Fibroblast of pulmonary artery (primary cell): ENCODE data around the gene PODXL2.

Experiments used
- DNase-seq: peaks from one replicate; pipeline ENCODE4 v3.0.0-alpha.2; 2010; ENCODE audit warnings: low read depth
- H3K4me3 ChIP-seq: replicated peaks from 2 replicates; pipeline ENCODE4 v1.5.1; 2011; ENCODE audit warnings: low read depth, mild to moderate bottlenecking, control low read depth, low read length, moderate library complexity
- CTCF ChIP-seq: IDR thresholded peaks from 2 replicates; pipeline ENCODE4 v1.5.1; 2011; ENCODE audit warnings: mild to moderate bottlenecking, control low read depth, low read length, inconsistent platforms; ENCODE audit errors: missing control alignments

The PODXL2 gene

DNA sequence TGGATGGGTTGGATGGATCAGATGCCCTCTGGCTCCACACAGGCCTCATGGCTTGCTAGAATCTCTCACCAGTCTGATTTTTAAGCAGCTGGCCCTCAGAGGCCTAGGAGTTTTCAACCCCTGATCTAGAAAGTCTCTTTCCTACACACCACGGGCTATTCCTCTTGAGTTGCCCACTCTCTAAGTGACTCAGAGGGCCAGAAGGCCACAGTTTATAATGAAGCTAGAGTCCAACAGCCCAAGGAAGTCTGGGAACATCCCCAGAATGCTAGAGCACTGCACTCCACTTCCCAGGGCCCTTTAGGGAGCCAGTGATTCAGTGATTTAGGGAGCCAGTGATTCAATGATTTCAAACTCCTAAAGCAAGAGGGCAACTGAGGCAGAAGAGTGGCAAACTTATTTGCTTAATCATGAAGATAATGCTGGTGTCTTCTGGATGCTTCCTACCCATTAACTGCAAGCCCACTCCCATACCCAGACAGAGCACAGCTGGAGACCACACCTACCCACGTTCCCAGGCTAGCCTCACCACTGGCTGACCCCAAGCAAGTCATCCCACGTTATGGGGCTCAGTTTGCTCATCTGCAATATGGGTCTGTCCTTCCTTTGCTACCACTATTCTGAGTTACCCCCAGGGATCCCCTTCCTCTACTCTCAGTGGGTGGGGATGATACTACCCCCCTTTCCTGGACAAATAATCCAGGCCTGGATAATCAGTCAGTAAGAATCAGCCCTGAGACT is 80.5 kb downstream of the PODXL2 start:
- H3K4me3 ChIP-seq, result no peak overlapping the region
- TF ChIP-seq CTCF, result no peak
- no peak for DNase-seq

- no peak for TF ChIP-seq CTCF
- no peak for DNase-seq
- H3K4me3 ChIP-seq, result no peak overlapping the region
Observed at GRCh38 chr3:127710155-127710941, 81.4 kb downstream of the PODXL2 start.

GRCh38 chr3:127711021-127711695 is 82.2 kb downstream of the PODXL2 start:
- TF ChIP-seq CTCF, result no peak
- H3K4me3 ChIP-seq, result no peak overlapping the region
- DNase-seq, result no peak

DNA sequence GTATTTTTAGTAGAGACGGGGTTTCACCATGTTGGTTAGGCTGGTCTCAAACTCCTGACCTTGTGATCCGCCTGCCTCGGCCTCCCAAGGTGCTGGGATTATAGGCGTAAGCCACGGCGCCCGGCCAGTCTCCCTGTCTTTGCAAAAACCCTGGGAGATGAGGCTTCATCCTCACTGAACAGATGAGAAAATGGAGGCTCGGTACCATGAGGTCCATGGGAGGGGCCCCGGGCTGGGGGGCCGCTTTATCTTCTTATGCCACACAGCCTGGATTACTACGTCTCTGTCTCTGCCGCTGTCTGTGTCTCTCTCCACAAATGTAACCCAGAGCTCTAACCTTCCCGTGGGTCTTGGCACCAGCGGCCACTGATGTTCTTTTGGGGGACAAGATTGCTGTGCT is 82.9 kb downstream of the PODXL2 start:
- DNase-seq, result no peak
- TF ChIP-seq CTCF, result no peak
- no peak overlapping the region for H3K4me3 ChIP-seq

GRCh38 chr3:127712461-127712860 is 83.5 kb downstream of the PODXL2 start:
- TF ChIP-seq CTCF, result no peak
- no peak for DNase-seq

DNA sequence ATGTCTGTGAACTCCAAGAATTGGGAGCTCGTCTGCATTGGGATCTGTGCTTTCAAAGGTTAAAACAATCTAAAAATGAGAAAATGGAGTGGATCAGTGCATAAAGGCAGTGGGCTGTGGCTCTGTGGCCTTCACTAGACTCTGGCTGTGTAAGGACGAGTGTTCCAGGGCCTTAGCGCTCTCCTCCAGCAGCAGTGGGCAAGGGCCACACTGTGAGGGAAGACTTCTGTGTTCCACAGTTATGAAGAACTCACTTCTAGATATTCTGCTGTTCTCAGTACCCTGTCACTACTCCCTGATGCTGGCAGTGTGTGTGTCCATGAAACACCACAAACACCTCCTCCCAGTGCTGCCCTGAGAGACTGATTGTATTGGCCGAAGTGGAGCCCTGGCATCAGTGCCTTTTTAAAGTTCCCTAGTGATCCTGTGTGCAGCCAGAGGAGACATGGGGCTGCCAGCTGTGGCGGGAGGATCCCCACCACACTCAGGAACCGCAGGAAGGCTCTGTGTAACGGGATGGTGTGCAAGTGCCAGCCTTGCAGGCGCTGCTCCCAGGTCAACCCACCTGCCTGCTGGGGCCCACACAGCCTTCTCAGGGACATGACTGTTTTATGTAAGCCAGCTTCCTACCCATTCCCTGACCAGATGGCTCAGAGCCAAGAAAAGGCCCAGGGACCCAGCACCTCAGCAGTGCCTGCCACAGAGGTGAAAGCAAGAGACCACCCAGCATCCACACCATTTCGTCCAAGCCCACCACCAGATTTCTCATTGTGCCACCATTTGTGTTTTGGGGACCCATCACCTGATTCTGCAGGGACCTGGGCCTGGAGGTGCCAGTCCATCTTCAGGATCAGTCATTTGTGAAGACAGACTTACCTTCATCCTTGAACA is 84.1 kb downstream of the PODXL2 start:
- TF ChIP-seq CTCF, result no peak
- no peak for DNase-seq
- H3K4me3 ChIP-seq, result no peak overlapping the region

More at GRCh38 chr3:127712461-127712860, 83.5 kb downstream of the PODXL2 start:
- H3K4me3 ChIP-seq, result no peak overlapping the region
